ENCODE measurements around the gene RAB17.

The RAB17 gene

GRCh38 chr2:237540823-237541222 lies 49.7 kb downstream of the RAB17 start:
- no peak overlapping the region for H3K4me3 ChIP-seq (replicated peaks; ENCODE audit: low read depth, low read length)
- DNase-seq (ENCODE audit: low read depth): peak; percentile 46
- TF ChIP-seq CTCF (IDR thresholded peaks at IDR 0.05; ENCODE audit: low read length, missing control alignments): no peak

- no peak for DNase-seq (ENCODE audit: low read depth)
- H3K4me3 ChIP-seq (replicated peaks; ENCODE audit: low read depth, low read length): no peak overlapping the region
- no peak for TF ChIP-seq CTCF (IDR thresholded peaks at IDR 0.05; ENCODE audit: low read length, missing control alignments)
Observed at GRCh38 chr2:237540223-237540775, 50.2 kb downstream of the RAB17 start.

GRCh38 chr2:237539681-237540080 lies 50.9 kb downstream of the RAB17 start:
- TF ChIP-seq CTCF (IDR thresholded peaks at IDR 0.05; ENCODE audit: low read length, missing control alignments): no peak
- no peak overlapping the region for H3K4me3 ChIP-seq (replicated peaks; ENCODE audit: low read depth, low read length)
- no peak for DNase-seq (ENCODE audit: low read depth)

GRCh38 chr2:237538901-237539300 lies 51.6 kb downstream of the RAB17 start:
- no peak overlapping the region for H3K4me3 ChIP-seq (replicated peaks; ENCODE audit: low read depth, low read length)
- no peak for TF ChIP-seq CTCF (IDR thresholded peaks at IDR 0.05; ENCODE audit: low read length, missing control alignments)
- no peak for DNase-seq (ENCODE audit: low read depth)

- no peak overlapping the region for H3K4me3 ChIP-seq (replicated peaks; ENCODE audit: low read depth, low read length)
- TF ChIP-seq CTCF (IDR thresholded peaks at IDR 0.05; ENCODE audit: low read length, missing control alignments): no peak
- DNase-seq (ENCODE audit: low read depth): no peak
Observed at GRCh38 chr2:237538001-237538720, 52.4 kb downstream of the RAB17 start.

GRCh38 chr2:237536617-237537016 lies 53.9 kb downstream of the RAB17 start:
- H3K4me3 ChIP-seq (replicated peaks; ENCODE audit: low read depth, low read length): no peak overlapping the region
- TF ChIP-seq CTCF (IDR thresholded peaks at IDR 0.05; ENCODE audit: low read length, missing control alignments): no peak
- no peak for DNase-seq (ENCODE audit: low read depth)

- DNase-seq (ENCODE audit: low read depth): no peak
- H3K4me3 ChIP-seq (replicated peaks; ENCODE audit: low read depth, low read length): no peak overlapping the region
- TF ChIP-seq CTCF (IDR thresholded peaks at IDR 0.05; ENCODE audit: low read length, missing control alignments): no peak
Observed at GRCh38 chr2:237536083-237536415, 54.5 kb downstream of the RAB17 start.
